DMS153 treated with DMSO at 0.1 percent for 48 hours (cell line): ENCODE measurements around the gene NAV2.

Source experiments
- DNase-seq: peaks from one replicate; lab custom pipeline; 2025; ENCODE audit not compliant: unreplicated experiment; lab: John Stamatoyannopoulos, UW

NAV2 gene

DNA sequence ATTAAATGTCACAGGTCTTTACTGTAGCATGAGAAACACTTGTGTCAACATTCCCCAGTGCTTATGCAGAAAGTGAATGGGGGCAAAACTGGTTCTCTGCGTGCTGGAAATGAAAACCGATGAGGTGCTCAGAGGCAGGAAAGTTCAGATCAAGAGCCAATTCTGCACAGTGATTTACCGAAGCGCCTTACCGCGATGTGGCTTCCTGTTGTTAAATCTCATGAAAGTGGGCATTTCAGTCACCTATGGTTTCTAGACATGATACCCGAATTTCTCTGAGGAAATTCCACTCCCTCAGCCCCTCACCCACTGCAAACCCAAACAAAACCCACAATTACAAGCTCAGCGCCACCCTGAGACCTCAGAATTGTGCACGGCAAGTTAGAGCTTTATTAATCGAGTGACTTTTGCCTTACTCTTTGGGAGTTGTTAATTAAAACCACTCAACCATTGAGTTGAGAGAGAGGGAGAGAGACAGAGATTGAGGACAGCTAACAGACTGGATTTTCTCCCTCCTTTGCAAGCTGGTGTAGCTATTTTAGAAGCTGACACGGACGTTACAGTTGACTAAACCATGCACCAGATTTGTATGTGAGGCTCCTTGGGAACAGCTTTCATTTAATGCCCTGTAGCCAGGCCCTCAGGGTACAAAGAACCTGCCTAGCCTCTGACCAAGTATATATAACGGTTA is 251.2 kb downstream of the NAV2 start:
- DNase-seq: no peak

DNA sequence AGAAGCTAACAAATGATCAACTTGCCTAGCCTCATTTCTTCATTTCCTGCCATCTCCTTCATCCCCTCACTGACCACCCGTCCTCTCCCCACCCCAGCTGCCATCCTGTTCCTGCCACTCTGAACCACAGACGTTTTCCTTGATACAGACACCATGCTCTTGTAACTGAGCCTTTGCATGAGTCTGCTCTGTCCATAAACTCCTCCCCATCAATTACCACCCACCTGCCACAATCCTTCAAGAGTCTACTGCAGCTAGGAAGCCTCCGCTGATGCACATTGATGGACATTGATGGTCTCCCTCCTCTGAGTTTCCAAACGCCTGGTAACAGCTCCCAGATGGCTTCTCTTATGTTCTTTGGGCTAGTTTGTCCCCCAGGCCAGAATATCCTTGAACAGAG is 253.8 kb downstream of the NAV2 start:
- DNase-seq: no peak

DNA sequence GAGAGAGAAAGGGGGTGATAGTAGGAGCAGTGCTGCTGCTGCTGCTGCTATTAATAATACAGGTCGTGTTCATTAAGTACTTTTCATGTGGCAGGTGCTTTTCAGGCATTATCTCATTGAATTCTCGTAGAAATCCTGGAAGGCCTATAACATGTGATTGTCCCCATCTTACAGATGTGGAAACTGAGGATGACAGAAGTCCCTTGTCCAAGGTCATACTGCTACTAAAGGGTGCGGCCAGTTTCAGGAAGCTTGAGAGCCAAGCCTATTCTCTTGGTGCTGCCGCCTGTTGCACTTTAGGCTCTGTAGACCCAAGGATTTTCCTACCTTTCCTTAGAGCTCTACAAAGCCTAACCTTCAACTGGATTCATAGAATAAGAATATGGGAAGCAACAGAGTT is 254.3 kb downstream of the NAV2 start:
- DNase-seq: no peak

DNA sequence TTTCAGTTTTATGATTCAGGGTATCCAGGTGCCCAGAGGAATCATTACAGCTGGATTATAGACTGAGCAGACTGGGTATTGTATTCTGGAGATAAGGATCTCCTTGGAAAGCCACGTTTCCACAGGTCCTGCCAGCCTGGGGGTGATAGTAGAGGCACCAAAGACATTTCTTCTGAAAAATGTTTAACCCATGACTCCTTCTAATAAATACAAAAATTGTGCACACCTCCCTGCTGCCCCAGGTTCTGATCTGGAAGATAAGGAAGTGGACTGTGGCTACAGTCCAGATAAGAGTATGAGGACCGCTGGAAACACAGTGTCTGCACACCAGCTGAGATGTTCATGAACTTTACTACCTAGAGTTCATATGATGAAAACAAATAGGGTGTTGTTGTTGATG is 255.2 kb downstream of the NAV2 start:
- no peak for DNase-seq

DNA sequence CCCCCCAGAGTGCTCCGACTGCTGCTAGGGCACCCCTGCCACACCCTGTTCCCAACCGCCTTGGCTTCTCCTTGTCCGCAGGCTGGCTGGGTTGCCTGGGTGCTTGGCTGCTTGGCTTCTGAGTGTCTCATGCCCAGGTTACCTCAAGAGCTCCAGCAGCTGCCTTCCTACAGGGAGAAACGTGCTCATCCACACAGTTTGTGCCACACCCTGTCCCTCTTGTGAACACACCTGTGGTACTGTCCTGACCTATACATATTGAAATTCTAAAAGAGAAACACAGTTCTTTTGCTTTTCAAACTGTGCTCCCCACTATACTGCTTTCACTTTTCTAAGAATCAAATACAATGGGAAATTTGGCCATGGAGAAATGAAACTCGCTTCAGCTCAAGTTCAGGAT is 256.2 kb downstream of the NAV2 start:
- no peak for DNase-seq

DNA sequence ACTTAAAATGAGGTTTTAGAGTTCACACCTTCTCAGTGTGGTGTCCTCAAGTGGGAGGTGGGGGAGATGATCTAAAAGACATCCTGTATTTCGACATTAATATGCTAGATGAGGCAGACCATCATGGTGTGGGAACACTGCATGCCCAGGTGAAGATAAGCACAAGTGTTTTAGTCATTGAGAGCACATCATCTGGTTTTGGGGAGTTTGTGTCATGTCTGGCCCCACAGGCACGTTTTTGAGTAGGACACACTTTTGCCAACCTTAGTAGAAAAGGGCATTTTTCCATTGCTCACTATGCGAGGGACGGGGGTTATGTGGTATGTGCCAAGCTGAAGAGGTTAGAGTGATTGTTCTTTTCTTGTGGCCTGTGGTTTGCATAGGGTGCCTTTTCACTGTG is 258.3 kb downstream of the NAV2 start:
- DNase-seq: no peak

DNA sequence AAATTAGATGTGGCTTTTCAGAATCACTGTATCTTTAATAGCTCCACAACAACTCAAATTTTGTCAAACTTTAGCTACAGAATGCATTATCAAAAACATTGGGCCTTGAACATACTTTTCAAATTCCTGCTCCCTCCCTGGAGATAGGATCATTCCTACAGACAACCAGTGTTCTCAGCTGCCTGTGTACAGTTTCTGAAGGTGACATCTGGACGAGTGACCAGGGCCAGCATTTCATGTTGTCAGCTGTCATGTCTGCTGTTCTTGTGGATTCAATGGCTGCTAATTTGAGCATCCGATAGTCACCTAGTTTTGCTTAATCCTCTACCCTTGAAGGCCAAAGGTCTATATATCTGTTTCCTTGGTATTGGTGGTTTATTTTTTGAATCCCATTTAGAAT is 259.5 kb downstream of the NAV2 start:
- DNase-seq: no peak

DNA sequence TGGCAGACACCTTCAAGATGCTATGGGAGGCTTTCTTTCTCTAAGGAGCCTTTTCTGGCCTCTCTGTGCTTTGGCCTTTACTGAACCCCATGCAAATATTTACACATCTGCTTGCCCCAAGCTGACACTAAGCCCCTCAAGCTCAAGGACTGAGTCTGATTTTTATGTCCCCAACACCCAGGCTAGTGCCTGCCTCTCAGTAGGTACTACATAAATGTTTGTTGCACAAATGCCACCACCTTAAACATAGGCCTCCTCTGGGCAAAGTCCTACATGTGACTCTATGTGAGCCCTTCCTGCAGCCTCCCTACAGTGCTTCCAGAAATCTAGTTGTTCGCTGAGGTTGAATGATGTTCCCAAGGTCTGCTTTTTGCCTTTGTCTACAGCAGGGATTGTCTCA is 260.0 kb downstream of the NAV2 start:
- DNase-seq: no peak

DNA sequence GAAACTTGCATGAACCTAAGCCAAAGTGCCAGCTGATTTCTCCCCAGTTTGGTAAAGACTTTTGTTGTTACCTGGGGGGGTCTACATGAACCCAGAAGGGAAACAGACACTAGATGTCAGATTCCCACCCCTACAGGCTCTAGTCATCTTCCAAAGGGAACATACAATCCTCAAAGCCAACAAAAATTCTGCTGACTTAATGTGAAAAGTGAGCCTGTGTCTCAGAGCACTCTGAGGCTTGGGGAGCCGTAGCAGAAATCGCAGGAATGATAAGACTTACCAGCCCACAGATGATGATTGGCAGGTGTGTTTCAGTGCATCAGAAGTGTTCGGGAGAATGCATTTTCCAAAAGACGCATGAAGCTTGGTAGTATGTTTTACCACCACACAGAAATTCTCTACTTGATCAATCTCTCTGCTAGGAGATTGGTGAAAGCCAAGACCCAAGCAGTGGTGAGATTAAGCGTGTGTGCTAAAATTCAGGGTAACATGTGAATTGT is 260.5 kb downstream of the NAV2 start:
- DNase-seq: no peak

DNA sequence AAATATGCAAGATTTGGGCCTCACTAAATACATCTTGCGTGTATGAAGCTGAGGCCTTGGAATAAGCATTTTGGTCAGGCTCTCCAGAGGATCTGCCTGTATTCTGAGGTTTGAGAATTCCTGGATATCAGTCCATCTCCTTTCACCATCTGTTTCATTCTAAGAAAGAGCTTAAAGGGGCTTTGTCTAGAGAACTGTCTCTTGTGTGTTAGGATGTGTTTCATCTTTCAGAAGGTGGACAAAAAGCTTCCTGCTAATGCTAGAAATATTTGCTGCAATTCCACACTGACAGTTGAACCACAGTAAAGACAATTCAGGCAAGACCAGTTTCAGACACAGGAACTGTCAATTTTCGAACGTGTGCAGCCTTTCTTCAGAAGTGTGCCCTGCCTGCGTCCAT is 262.2 kb downstream of the NAV2 start:
- no peak for DNase-seq

DNA sequence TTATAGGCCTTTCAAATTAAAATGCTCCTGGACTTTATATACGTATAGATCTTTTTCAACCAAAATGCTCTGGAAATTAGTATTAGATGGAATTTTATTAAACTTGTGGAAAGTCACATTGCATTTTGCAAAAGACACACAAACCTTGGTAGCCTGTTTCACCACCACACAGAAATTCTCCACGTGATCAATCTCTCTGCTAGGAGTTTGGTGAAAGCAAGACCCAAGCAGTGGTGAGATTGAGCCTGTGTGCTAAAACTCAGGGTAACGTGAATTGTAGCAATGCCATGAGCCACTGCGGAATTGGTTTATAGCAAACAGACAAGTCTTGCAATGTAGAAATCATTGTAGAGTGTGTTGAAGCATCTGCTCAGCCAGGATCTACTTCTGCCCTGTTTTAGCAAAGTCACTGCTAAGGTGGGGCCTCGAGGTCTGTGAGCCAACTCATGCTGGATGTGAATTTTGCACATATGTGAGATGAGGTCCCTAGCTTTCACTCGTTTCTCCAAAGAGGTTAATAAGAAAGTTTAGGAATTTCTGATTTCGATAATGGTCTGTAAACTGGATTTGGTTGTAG is 262.9 kb downstream of the NAV2 start:
- no peak for DNase-seq

DNA sequence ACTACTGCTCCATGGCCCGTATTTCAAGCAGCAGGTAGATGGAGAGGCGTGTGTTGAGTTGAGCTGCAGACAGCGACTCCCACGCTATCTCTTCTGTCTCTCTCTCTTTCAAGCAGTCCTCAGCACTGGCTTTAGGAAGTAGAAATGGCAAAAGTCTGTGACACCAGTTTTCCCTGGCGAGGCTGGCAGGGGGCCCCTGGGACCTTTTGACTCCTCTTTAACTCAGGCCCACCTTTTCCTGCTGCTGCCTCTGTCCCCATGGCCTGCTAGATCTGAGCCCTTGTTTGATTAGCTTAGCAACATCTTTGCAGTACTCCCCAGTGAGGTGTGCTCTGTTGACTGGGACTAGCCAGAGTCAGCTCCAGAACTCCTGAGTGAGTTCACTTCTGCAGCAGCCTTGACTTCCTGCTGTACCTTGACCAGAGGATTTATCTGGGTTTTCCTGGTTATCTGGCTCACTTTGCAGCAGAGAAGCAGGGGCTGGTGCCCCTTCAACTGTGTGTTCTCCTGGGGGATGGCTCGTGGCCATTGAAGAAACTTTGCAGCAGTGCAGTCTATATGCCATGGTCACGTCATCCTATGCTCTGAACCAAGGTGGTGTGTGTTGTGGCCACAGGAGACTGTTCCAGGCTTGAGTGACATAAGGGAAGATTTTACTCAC is 263.8 kb downstream of the NAV2 start:
- no peak for DNase-seq

DNA sequence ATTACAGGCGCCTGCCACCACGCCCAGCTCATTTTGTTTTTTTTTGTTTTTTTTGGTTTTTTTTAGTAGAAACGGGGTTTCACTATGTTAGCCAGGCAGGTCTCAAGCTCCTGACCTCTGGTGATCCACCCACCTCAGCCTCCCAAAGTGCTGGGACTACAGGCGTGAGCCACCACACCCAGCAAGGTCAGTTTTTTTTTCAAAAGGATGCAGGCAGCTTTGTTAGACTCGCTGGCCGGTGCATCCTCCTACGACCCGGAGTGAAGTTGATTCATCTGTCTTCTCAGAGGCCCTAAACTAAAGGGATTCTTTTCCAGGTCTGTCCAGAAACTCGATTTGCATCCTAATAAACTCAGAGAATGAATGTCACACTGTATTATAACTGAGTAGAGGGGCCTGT is 265.3 kb downstream of the NAV2 start:
- no peak for DNase-seq

DNA sequence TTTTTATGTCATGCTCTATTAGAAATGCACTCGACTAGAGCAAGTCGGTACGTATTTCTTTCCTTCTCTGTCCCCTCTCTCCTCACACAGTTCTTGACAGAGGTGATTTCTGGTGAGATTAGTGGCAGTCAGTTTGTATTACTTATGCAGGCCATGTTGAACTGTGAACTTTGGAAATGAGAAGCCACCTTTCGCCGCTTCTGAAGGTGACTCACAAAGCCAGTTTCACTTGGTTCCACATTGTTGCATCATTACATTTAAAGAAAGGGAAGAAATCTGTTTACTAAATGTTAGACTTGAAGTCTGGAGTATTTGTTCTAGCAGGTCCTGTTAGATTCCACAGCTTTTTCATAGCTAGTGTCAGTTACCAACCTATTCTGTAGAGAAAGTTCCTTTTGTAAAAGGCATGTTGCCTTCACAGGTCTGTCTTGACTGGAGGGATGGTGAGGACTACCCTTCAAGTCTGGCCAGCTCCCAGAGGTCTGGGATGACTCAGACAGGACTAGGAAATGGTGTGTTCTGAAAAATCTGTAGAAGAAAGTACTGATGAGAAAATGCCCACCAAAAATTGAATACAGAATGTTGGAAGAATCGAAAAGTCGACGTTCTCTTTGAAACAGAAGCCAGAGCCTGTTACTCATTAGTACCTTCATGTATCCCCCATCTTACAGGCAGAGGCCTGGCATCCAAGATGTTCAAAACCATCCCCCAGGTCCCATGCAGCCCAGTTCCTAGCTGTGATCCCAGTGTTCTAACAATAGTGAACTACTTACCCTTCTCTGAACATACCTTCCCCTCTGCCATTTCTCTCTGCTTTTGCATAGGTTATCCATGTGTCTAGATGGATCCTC is 266.3 kb downstream of the NAV2 start:
- no peak for DNase-seq

DNA sequence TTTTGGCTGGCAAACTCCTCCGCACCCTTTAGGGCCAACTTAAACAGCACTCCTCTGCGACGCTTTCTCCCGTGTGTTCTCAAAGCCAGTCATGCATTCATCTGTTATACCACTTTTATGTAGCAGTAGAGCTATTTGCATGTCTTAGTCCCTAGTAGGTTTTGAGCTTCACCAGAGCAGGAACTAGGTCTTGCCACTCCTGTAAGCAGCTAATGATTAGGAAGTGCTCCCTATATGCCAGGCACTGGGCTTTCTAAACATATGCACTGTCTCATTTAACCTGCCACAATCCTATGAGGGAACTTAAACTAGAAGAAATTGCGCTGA is 266.8 kb downstream of the NAV2 start:
- no peak for DNase-seq

DNA sequence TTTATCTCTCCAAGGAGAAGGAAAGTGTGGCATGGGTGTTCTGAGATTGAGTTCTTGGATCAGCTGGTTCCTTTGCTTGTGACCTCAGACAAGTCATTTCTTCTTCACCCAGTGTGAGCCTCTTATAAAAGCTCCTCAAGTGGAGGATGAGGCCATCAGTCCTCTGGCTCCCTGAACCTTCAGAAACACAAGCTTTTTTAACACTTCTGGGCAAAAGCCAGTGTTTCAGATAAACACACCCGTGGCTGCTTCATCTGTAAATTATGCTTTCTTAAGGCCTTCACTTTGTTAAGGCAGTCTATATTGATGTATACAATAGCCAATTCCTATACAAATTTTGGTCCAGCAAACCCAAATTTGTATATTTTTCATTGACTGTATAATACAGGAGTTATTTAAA is 267.8 kb downstream of the NAV2 start:
- no peak for DNase-seq

DNA sequence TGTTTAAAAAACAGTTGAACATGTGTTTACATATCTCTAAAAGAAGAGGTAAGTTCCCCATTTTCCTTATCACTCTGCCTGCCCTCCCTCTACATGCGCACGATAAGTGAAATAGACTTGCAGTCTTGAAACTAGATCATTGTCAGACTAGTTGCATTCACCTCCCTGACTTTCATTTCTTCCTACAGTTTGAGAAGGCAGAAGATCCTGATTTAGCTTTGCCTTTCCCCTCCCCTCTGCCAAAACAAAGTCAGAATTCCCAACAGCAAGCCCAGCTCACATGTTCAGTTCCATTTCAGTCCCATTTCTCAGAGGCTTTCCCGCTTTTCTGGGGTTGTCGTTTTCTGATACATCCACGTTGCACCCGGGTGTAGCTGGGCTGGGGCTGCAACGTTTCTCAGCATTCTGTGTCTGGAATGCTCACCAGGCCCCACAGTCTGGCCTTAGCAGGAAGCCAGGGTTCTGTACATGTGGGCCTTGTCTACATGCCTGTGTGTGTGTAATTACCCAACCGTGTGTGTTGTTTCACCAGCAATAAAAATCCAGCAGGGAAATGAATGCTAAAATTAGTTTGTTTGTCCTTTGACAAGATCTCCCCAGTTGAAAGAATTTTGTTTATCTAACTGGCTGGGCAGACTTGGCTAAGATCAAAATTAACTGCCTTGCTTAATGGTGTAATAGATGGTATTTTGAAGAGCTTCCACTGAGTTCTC is 268.5 kb downstream of the NAV2 start:
- DNase-seq: no peak

DNA sequence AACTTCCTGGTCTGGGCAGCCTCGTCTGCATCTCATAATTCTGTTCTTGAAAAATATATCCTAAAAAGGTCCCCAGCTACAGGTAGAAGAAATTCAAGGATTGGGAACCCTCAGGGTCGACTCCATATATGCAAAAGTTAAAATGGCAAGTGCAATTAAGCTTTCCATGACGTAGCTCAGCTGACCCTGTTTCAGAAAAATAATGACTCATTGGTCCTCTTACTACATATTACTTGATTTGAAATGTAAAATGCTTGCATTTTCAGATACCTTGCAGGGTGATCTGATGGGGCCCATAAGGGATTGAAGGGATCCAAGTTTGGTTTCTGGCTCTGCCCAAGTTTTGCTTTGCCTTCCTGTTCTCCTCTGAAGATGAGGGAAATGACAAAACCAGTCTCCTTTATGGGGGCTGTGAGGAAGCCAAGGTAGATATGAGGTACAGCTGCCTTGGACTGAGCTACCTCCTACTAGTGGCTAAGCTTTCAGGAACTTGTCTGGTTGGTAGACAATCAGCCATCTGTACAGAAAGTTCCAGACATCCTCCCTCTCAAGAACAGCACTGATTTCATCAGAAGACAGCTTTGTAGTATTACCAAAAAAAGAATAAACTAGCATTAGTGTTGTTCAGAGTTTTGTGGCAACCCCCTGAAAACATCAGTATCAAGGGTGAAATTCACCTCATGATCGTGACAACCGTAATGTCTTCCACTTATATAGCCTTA is 270.3 kb downstream of the NAV2 start:
- DNase-seq: no peak

DNA sequence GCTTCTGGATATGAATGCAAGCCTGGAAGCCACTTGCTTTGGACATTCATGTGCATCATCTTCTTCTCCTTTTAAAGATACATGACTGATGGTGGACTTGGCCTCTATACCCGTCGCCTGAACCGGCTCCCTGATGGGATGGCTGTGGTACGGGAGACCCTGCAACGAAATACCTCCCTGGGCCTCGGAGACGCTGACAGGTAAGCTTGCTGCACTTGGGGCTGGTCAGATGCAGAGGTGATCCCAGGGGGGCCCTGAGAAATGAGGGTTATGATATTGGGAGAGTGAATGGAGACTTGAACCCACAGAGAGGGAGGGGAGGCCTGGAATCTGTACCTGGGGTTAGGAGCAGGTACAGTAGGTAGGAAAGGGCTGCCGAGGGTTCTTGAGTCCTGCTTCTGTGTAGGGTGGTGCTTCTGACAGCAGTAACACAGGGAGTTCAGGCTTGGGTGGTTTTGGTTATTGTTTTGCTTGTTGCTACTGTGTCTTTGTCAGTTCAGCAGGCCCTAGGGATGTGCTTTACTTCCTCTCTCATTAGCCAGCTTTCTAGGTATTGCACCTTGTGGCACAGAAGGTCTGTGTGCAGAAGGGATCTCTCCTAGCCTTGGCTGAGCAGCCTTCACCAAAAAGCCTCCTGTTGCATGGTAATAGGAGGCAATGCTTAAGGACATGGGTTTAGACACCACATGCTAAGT is 271.6 kb downstream of the NAV2 start:
- DNase-seq: no peak

DNA sequence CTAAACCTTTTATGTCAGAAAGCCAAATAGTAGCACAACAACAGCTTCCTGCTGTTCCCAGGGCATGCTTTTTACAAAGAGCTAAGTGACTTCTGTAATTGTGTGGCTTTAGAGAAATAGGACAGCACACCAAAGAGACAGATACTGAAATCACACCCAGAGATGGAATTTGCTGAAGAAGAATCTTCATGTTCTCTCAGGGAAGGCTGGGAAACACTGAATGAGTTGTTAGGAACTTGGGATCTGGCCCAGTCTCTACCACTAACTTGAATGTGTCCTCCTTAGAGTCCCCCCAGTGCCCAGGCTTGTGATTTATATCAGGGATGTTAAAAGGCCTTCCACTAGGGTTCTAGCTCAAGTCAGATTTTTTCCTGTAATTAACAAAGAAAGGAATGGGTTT is 272.5 kb downstream of the NAV2 start:
- DNase-seq: no peak
